ENCODE data around the gene PIPOX. TPM values are rescaled to one million over a fixed set of nuclear protein-coding genes. Genes with fewer than 3 reads are reported as not detected.
A peak's percentile ranks its signal among the peaks of the same experiment; 100 is the strongest.

The PIPOX gene
- total and polyA plus RNA-seq, 3 experiments from 2014 or later: 0.99 to 2.2 (median 1.8) TPM

GRCh38 chr17:29012535-29012934 lies 30.4 kb upstream of the PIPOX start:
- Mint-ChIP-seq H3K9me3 (no peaks in the 10 kb centered on the region), H3K36me3 (peaks cover 0 to 3% (median 0%) of the 10 kb centered on the region in 3 donors), H3K27ac (no peak overlapping the region), H3K27me3 (peaks cover 27 to 49% of the 10 kb centered on the region in 2 donors), H3K4me3 (no peak overlapping the region), H3K4me1 (no peaks in the 10 kb centered on the region)
- H3K4me3 ChIP-seq (ENCODE audit: low read length): no peak overlapping the region
- DNase-seq: no peak
- no peaks in the 10 kb centered on the region for H3K36me3 ChIP-seq (ENCODE audit: insufficient read depth, low read length)
- H3K27me3 ChIP-seq (ENCODE audit: insufficient read depth, low read length, poor library complexity, severe bottlenecking): peaks cover 6% of the 10 kb centered on the region
- POLR2A ChIA-PET: no interaction called here
- CTCF ChIA-PET: no interaction called here
- no peaks in the 10 kb centered on the region for H3K9me3 ChIP-seq (ENCODE audit: low read length)
- no peak overlapping the region for H3K27ac ChIP-seq (ENCODE audit: low read depth, low read length)
- no peaks in the 10 kb centered on the region for H3K4me1 ChIP-seq (ENCODE audit: insufficient read depth, low read length)

- ChIA-PET CTCF (interaction anchor here (1.2 to 1.9 kb wide), 2 partner anchors 49 to 102 kb away, joined by 5 to 6 read pairs; no protein-coding TSS in a partner anchor), POLR2A (no interaction called here)
- no peaks in the 10 kb centered on the region for H3K9me3 ChIP-seq (ENCODE audit: low read length)
- Mint-ChIP-seq H3K9me3 (no peaks in the 10 kb centered on the region), H3K27me3 (peaks cover 32 to 48% of the 10 kb centered on the region in 2 donors), H3K27ac (no peak overlapping the region), H3K4me1 (peaks cover 5 to 11% (median 5%) of the 10 kb centered on the region in 3 donors), H3K36me3 (peaks cover 0 to 3% (median 0%) of the 10 kb centered on the region in 3 donors), H3K4me3 (no peak overlapping the region)
- DNase-seq: no peak
- H3K27me3 ChIP-seq (ENCODE audit: insufficient read depth, low read length, poor library complexity, severe bottlenecking): no peaks in the 10 kb centered on the region
- peaks cover 4% of the 10 kb centered on the region for H3K4me1 ChIP-seq (ENCODE audit: insufficient read depth, low read length)
- no peak overlapping the region for H3K27ac ChIP-seq (ENCODE audit: low read depth, low read length)
- no peaks in the 10 kb centered on the region for H3K36me3 ChIP-seq (ENCODE audit: insufficient read depth, low read length)
- no peak overlapping the region for H3K4me3 ChIP-seq (ENCODE audit: low read length)
Observed at GRCh38 chr17:29014716-29015115, 28.2 kb upstream of the PIPOX start.

- peaks cover 5% of the 10 kb centered on the region for H3K4me1 ChIP-seq (ENCODE audit: insufficient read depth, low read length)
- Mint-ChIP-seq H3K27ac (no peak overlapping the region), H3K4me3 (no peak overlapping the region), H3K9me3 (no peaks in the 10 kb centered on the region), H3K36me3 (peaks cover 0 to 5% (median 0%) of the 10 kb centered on the region in 3 donors), H3K27me3 (peaks cover 42 to 55% of the 10 kb centered on the region in 2 donors), H3K4me1 (peaks cover 5 to 11% (median 8%) of the 10 kb centered on the region in 3 donors)
- H3K9me3 ChIP-seq (ENCODE audit: low read length): no peaks in the 10 kb centered on the region
- peaks cover 16% of the 10 kb centered on the region for H3K27me3 ChIP-seq (ENCODE audit: insufficient read depth, low read length, poor library complexity, severe bottlenecking)
- no peak for DNase-seq
- no peaks in the 10 kb centered on the region for H3K36me3 ChIP-seq (ENCODE audit: insufficient read depth, low read length)
- no peak overlapping the region for H3K4me3 ChIP-seq (ENCODE audit: low read length)
- ChIA-PET POLR2A (no interaction called here), CTCF (interaction anchor here (1.3 kb wide), 1 partner anchor 108 kb away, joined by 3 read pairs; no protein-coding TSS in a partner anchor)
- H3K27ac ChIP-seq (ENCODE audit: low read depth, low read length): no peak overlapping the region
Observed at GRCh38 chr17:29016345-29017210, 26.4 kb upstream of the PIPOX start.

- no peaks in the 10 kb centered on the region for H3K36me3 ChIP-seq (ENCODE audit: insufficient read depth, low read length)
- peaks cover 5 to 11% (median 8%) of the 10 kb centered on the region in 3 donors for H3K4me1 Mint-ChIP-seq
- no peaks in the 10 kb centered on the region for H3K9me3 Mint-ChIP-seq
- H3K4me1 ChIP-seq (ENCODE audit: insufficient read depth, low read length): peaks cover 5% of the 10 kb centered on the region
- no peak overlapping the region for H3K27ac ChIP-seq (ENCODE audit: low read depth, low read length)
- peak overlapping the region in 3 of 7 donors; percentile 10 to 56 (median 18) for H3K4me3 Mint-ChIP-seq
- no peak for DNase-seq
- ChIA-PET CTCF (interaction anchor here (1.3 to 1.9 kb wide), 4 partner anchors 13 to 98 kb away, joined by 3 to 7 read pairs (median 4); partner anchors contain the start of gene SEZ6), POLR2A (interaction anchor here (0.6 kb wide), 1 partner anchor 84 kb away, joined by 3 read pairs; no protein-coding TSS in a partner anchor)
- peaks cover 19% of the 10 kb centered on the region for H3K27me3 ChIP-seq (ENCODE audit: insufficient read depth, low read length, poor library complexity, severe bottlenecking)
- H3K27me3 Mint-ChIP-seq: peaks cover 49 to 71% of the 10 kb centered on the region in 2 donors
- no peaks in the 10 kb centered on the region for H3K9me3 ChIP-seq (ENCODE audit: low read length)
- peak overlapping the region in 1 of 8 donors; percentile 15 for H3K27ac Mint-ChIP-seq
- no peak overlapping the region for H3K4me3 ChIP-seq (ENCODE audit: low read length)
- H3K36me3 Mint-ChIP-seq: peaks cover 0 to 5% (median 0%) of the 10 kb centered on the region in 3 donors
Observed at GRCh38 chr17:29018788-29019474, 24.0 kb upstream of the PIPOX start.

- H3K36me3 ChIP-seq (ENCODE audit: insufficient read depth, low read length): no peaks in the 10 kb centered on the region
- peaks cover 5% of the 10 kb centered on the region for H3K4me1 ChIP-seq (ENCODE audit: insufficient read depth, low read length)
- peaks cover 0 to 5% (median 0%) of the 10 kb centered on the region in 3 donors for H3K36me3 Mint-ChIP-seq
- no peaks in the 10 kb centered on the region for H3K9me3 Mint-ChIP-seq
- ChIA-PET CTCF (interaction anchor here (1.3 to 1.9 kb wide), 4 partner anchors 13 to 97 kb away, joined by 3 to 7 read pairs (median 4); partner anchors contain the start of gene SEZ6), POLR2A (interaction anchor here (0.6 kb wide), 1 partner anchor 84 kb away, joined by 3 read pairs; no protein-coding TSS in a partner anchor)
- no peak overlapping the region for H3K4me3 ChIP-seq (ENCODE audit: low read length)
- H3K4me3 Mint-ChIP-seq: peak overlapping the region in 2 of 7 donors; percentile 18 to 56
- H3K9me3 ChIP-seq (ENCODE audit: low read length): no peaks in the 10 kb centered on the region
- H3K27me3 Mint-ChIP-seq: peaks cover 50 to 77% of the 10 kb centered on the region in 2 donors
- DNase-seq: no peak
- no peak overlapping the region for H3K27ac ChIP-seq (ENCODE audit: low read depth, low read length)
- peaks cover 19% of the 10 kb centered on the region for H3K27me3 ChIP-seq (ENCODE audit: insufficient read depth, low read length, poor library complexity, severe bottlenecking)
- peaks cover 5 to 11% (median 8%) of the 10 kb centered on the region in 3 donors for H3K4me1 Mint-ChIP-seq
- H3K27ac Mint-ChIP-seq: peak overlapping the region in 1 of 8 donors; percentile 57
Observed at GRCh38 chr17:29019475-29020181, 23.3 kb upstream of the PIPOX start.

GRCh38 chr17:29020576-29020975 lies 22.4 kb upstream of the PIPOX start:
- ChIA-PET CTCF (no interaction called here), POLR2A (no interaction called here)
- H3K36me3 ChIP-seq (ENCODE audit: insufficient read depth, low read length): no peaks in the 10 kb centered on the region
- peaks cover 19% of the 10 kb centered on the region for H3K27me3 ChIP-seq (ENCODE audit: insufficient read depth, low read length, poor library complexity, severe bottlenecking)
- H3K27me3 Mint-ChIP-seq: peaks cover 48 to 77% of the 10 kb centered on the region in 2 donors
- DNase-seq: no peak
- H3K9me3 Mint-ChIP-seq: no peaks in the 10 kb centered on the region
- H3K4me1 ChIP-seq (ENCODE audit: insufficient read depth, low read length): peaks cover 5% of the 10 kb centered on the region
- H3K4me1 Mint-ChIP-seq: peaks cover 5 to 11% (median 8%) of the 10 kb centered on the region in 3 donors
- H3K4me3 Mint-ChIP-seq: no peak overlapping the region
- H3K27ac Mint-ChIP-seq: no peak overlapping the region
- H3K36me3 Mint-ChIP-seq: peaks cover 0 to 5% (median 0%) of the 10 kb centered on the region in 3 donors
- H3K9me3 ChIP-seq (ENCODE audit: low read length): no peaks in the 10 kb centered on the region
- H3K4me3 ChIP-seq (ENCODE audit: low read length): no peak overlapping the region
- no peak overlapping the region for H3K27ac ChIP-seq (ENCODE audit: low read depth, low read length)

GRCh38 chr17:29021226-29021625 lies 21.7 kb upstream of the PIPOX start:
- peaks cover 49 to 78% of the 10 kb centered on the region in 2 donors for H3K27me3 Mint-ChIP-seq
- no peaks in the 10 kb centered on the region for H3K9me3 Mint-ChIP-seq
- no peaks in the 10 kb centered on the region for H3K9me3 ChIP-seq (ENCODE audit: low read length)
- H3K27ac ChIP-seq (ENCODE audit: low read depth, low read length): no peak overlapping the region
- ChIA-PET POLR2A (no interaction called here), CTCF (no interaction called here)
- no peaks in the 10 kb centered on the region for H3K36me3 ChIP-seq (ENCODE audit: insufficient read depth, low read length)
- peaks cover 0 to 5% (median 0%) of the 10 kb centered on the region in 3 donors for H3K36me3 Mint-ChIP-seq
- H3K4me3 ChIP-seq (ENCODE audit: low read length): no peak overlapping the region
- H3K27ac Mint-ChIP-seq: no peak overlapping the region
- peaks cover 5 to 11% (median 8%) of the 10 kb centered on the region in 3 donors for H3K4me1 Mint-ChIP-seq
- DNase-seq: no peak
- H3K4me1 ChIP-seq (ENCODE audit: insufficient read depth, low read length): peaks cover 5% of the 10 kb centered on the region
- H3K27me3 ChIP-seq (ENCODE audit: insufficient read depth, low read length, poor library complexity, severe bottlenecking): peaks cover 19% of the 10 kb centered on the region
- H3K4me3 Mint-ChIP-seq: no peak overlapping the region
